ENCODE results near the gene NR1I3. TPM values are rescaled to one million over a fixed set of nuclear protein-coding genes. Genes with fewer than 3 reads are reported as not detected.

Gene NR1I3
- total RNA-seq, 1 experiment from 2014 or later = not detected

- Histone ChIP-seq H3K79me2 (ENCODE audit: insufficient read depth, low read length) (no peaks in the 10 kb centered on the region), H3K56ac (ENCODE audit: insufficient read length, low read depth, low read length) (no peak overlapping the region), H4K91ac (ENCODE audit: insufficient read length, low read depth, low read length) (no peak overlapping the region), H3K14ac (ENCODE audit: insufficient read depth, low read length) (no peak overlapping the region), H3K18ac (ENCODE audit: insufficient read length, low read depth, low read length) (no peak overlapping the region), H3K27me3 (ENCODE audit: insufficient read depth, low read length) (no peaks in the 10 kb centered on the region), H2AFZ (ENCODE audit: low read length) (no peak overlapping the region), H3K23ac (ENCODE audit: insufficient read length, low read depth, low read length) (no peak overlapping the region), H4K20me1 (ENCODE audit: control insufficient read depth, insufficient read depth, insufficient read length) (no peaks in the 10 kb centered on the region), H2BK120ac (ENCODE audit: low read depth, low read length, poor library complexity, severe bottlenecking) (no peak overlapping the region), H3K4me2 (ENCODE audit: insufficient read depth, insufficient read length, low read length) (no peak overlapping the region), H4K5ac (ENCODE audit: insufficient read length, low read depth, low read length) (no peak overlapping the region), H2BK5ac (ENCODE audit: insufficient read length, low read length) (no peak overlapping the region), H3K4me1 (ENCODE audit: insufficient read depth, low read length) (peaks cover 4% of the 10 kb centered on the region; the same call in 1 of the 2 replicates), H3K4ac (ENCODE audit: low read depth, low read length) (no peak overlapping the region), H3T11ph (ENCODE audit: low read length) (no peak overlapping the region), H3K9me3 (ENCODE audit: control insufficient read depth, low read depth, low read length) (no peaks in the 10 kb centered on the region), H3K79me1 (ENCODE audit: insufficient read depth, low read depth, low read length, poor library complexity, severe bottlenecking) (no peaks in the 10 kb centered on the region), H3K23me2 (ENCODE audit: insufficient read length, low read depth, low read length, poor library complexity, severe bottlenecking) (no peaks in the 10 kb centered on the region), H4K8ac (replicated peaks; ENCODE audit: insufficient read length, low read depth, low read length) (no peak overlapping the region), H3K27ac (ENCODE audit: insufficient read length, low read depth, low read length) (no peak overlapping the region), H2AK5ac (ENCODE audit: insufficient read length, low read length) (no peak overlapping the region), H2BK20ac (ENCODE audit: low read depth, low read length, poor library complexity, severe bottlenecking) (no peak overlapping the region), H3K9ac (ENCODE audit: extremely low read depth, insufficient read length, low read length) (no peak overlapping the region), H2BK15ac (ENCODE audit: low read depth, low read length) (no peak overlapping the region), H2BK12ac (ENCODE audit: insufficient read length, low read depth, low read length) (no peak overlapping the region)
- Mint-ChIP-seq H3K27me3 (ENCODE audit: low read depth) (peaks cover 23% of the 10 kb centered on the region), H3K36me3 (ENCODE audit: insufficient read depth in 1 of 3, low read depth in 3 of 3) (peaks cover 0 to 8% (median 3%) of the 10 kb centered on the region in 3 experiments; a peak in 3 of 7 replicates), H3K4me1 (peaks cover 11 to 20% of the 10 kb centered on the region in 2 experiments), H3K27ac (no peak overlapping the region), H3K9me3 (peaks cover 8 to 9% of the 10 kb centered on the region in 2 experiments; a peak in 4 of 5 replicates), H3K4me3 (no peak overlapping the region)
- TF ChIP-seq, protein P1, sequence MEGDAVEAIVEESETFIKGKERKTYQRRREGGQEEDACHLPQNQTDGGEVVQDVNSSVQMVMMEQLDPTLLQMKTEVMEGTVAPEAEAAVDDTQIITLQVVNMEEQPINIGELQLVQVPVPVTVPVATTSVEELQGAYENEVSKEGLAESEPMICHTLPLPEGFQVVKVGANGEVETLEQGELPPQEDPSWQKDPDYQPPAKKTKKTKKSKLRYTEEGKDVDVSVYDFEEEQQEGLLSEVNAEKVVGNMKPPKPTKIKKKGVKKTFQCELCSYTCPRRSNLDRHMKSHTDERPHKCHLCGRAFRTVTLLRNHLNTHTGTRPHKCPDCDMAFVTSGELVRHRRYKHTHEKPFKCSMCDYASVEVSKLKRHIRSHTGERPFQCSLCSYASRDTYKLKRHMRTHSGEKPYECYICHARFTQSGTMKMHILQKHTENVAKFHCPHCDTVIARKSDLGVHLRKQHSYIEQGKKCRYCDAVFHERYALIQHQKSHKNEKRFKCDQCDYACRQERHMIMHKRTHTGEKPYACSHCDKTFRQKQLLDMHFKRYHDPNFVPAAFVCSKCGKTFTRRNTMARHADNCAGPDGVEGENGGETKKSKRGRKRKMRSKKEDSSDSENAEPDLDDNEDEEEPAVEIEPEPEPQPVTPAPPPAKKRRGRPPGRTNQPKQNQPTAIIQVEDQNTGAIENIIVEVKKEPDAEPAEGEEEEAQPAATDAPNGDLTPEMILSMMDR (conservative IDR thresholded peaks at IDR 0.05) = no peak
- no CpG with 5 or more reads among the region's 2 CpGs for WGBS (ENCODE audit: extremely low coverage, insufficient read length, low lambda C conversion rate)
- DNase-seq = no peak
Measured at GRCh38 chr1:161285113-161285512, 47.1 kb upstream of the NR1I3 start.

All from H9 (cell line).